IPS DF 6.9 (cell line): ENCODE results near the gene CMPK2.

Experiments
- DNase-seq: peaks from one replicate; pipeline ENCODE4 v3.0.0-alpha.2; 2013; ENCODE audit warnings: low read depth, low spot score
- H3K27ac ChIP-seq: one replicate; pipeline ENCODE4 v1.5.1; 2013; ENCODE audit warnings: low read length, control low read depth
- H3K27me3 ChIP-seq: 2 replicates; pipeline ENCODE4 v1.6.1; 2013; ENCODE audit warnings: mild to moderate bottlenecking, low read length; ENCODE audit not compliant: control insufficient read depth, insufficient read depth
- H3K36me3 ChIP-seq: 2 replicates; pipeline ENCODE4 v1.6.1; 2013; ENCODE audit warnings: low read length; ENCODE audit not compliant: control insufficient read depth, insufficient read depth
- H3K4me1 ChIP-seq: 2 replicates; pipeline ENCODE4 v1.6.1; 2013; ENCODE audit warnings: low read length; ENCODE audit not compliant: control insufficient read depth, insufficient read depth
- H3K4me3 ChIP-seq: 2 replicates; pipeline ENCODE4 v1.5.1; 2013; ENCODE audit warnings: mild to moderate bottlenecking, low read length
- H3K9me3 ChIP-seq: 2 replicates; pipeline ENCODE4 v1.6.1; 2013; ENCODE audit warnings: low read length, inconsistent platforms; ENCODE audit not compliant: control insufficient read depth, insufficient read depth
- WGBS: extraction: QIAGEN DNeasy Blood & Tissue Kit; methylation state at CpG from one replicate; pipeline ENCODE4 v1.1.7; 2013; ENCODE audit warnings: mixed read lengths, missing lambda C conversion rate; ENCODE audit not compliant: insufficient read length, insufficient coverage; 5-methylcytosine and 5-hydroxymethylcytosine counted together

Gene CMPK2

DNA sequence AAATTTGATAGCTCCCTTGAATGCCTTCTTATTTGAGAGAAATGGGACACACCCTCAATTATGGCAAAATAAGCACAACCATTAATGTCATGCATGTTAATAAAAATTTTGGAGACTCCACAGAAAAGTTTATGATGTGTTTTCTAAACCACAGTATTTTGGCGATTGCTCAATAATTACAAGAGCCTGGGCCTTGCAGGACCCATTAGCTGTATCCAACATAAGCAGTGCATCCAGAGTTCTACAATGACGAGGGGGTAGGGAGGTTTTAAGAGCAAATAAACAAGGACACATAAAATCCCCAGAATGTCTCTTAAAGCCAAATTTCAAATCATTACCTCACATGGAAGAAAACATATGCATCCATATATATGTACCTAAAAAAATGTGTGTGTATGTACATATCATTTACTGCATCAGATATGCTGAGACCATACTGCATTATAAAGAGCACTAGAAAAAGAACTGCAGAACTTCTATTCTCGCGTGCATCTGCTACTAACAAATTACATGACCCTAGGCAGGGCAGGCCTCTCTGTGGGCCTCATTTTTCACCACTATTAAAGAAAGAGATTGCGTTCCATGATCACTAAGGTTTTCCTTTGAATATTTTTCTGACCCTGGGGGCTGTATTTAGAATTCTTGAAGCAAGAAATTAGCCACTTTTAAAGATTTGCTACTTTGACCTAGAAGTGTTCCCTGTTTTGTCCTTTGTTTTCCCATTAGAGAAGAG, 38.0 kb downstream of the CMPK2 start:
- no peak for DNase-seq
- WGBS, result no CpG with 5 or more reads among the region's 5 CpGs
- Histone ChIP-seq H3K27ac (no peak overlapping the region), H3K4me3 (no peak overlapping the region), H3K9me3 (no peaks in the 10 kb centered on the region), H3K4me1 (no peaks in the 10 kb centered on the region), H3K36me3 (no peaks in the 10 kb centered on the region), H3K27me3 (no peaks in the 10 kb centered on the region)

- H3K4me3 ChIP-seq, result no peak overlapping the region
- H3K27me3 ChIP-seq, result no peaks in the 10 kb centered on the region
- no CpG with 5 or more reads among the region's 4 CpGs for WGBS
- no peaks in the 10 kb centered on the region for H3K36me3 ChIP-seq
- no peak overlapping the region for H3K27ac ChIP-seq
- no peaks in the 10 kb centered on the region for H3K4me1 ChIP-seq
- no peaks in the 10 kb centered on the region for H3K9me3 ChIP-seq
- DNase-seq, result no peak
These were observed 39.4 kb downstream of the CMPK2 start for GRCh38 chr2:6826081-6826913.

DNA sequence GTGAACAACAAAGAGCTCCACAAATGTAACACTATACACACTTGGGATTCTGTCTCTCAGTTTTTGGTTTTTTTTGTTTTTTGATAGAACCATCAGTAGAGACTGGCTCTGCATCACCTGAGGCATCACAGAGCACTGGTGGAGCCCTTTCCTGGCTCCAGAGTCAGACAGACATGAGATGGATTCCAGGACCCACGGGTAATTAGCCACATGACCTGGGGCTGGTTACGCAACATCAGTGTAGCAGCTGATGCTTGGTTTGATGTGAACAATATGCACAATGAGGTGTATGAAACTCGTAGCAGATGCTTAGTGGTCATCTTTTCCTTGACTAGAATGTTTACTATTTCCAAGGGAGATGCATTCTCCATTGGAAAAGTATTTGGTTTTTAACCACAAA, 40.7 kb downstream of the CMPK2 start:
- no peak for DNase-seq
- H3K27ac ChIP-seq, result no peak overlapping the region
- no CpG with 5 or more reads among the region's 3 CpGs for WGBS
- no peak overlapping the region for H3K4me3 ChIP-seq
- no peaks in the 10 kb centered on the region for H3K27me3 ChIP-seq
- H3K4me1 ChIP-seq, result no peaks in the 10 kb centered on the region
- H3K36me3 ChIP-seq, result no peaks in the 10 kb centered on the region
- H3K9me3 ChIP-seq, result no peaks in the 10 kb centered on the region

- H3K4me1 ChIP-seq, result no peaks in the 10 kb centered on the region
- no peaks in the 10 kb centered on the region for H3K27me3 ChIP-seq
- H3K27ac ChIP-seq, result no peak overlapping the region
- WGBS, result no CpG with 5 or more reads among the region's 5 CpGs
- DNase-seq, result no peak
- H3K9me3 ChIP-seq, result no peaks in the 10 kb centered on the region
- H3K4me3 ChIP-seq, result no peak overlapping the region
- H3K36me3 ChIP-seq, result no peaks in the 10 kb centered on the region
These were observed 42.6 kb downstream of the CMPK2 start for GRCh38 chr2:6823111-6823510.

- H3K27ac ChIP-seq, result no peak overlapping the region
- DNase-seq, result no peak
- H3K4me3 ChIP-seq, result no peak overlapping the region
- WGBS, result no CpG with 5 or more reads among the region's 3 CpGs
- H3K9me3 ChIP-seq, result no peaks in the 10 kb centered on the region
- H3K4me1 ChIP-seq, result no peaks in the 10 kb centered on the region
- no peaks in the 10 kb centered on the region for H3K36me3 ChIP-seq
- no peaks in the 10 kb centered on the region for H3K27me3 ChIP-seq
These were observed 43.3 kb downstream of the CMPK2 start for GRCh38 chr2:6822406-6822805.

- no peaks in the 10 kb centered on the region for H3K9me3 ChIP-seq
- no CpG with 5 or more reads among the region's 21 CpGs for WGBS
- H3K4me1 ChIP-seq, result no peaks in the 10 kb centered on the region
- H3K4me3 ChIP-seq, result no peak overlapping the region
- no peak overlapping the region for H3K27ac ChIP-seq
- no peaks in the 10 kb centered on the region for H3K27me3 ChIP-seq
- no peak for DNase-seq
- H3K36me3 ChIP-seq, result no peaks in the 10 kb centered on the region
These were observed 44.7 kb downstream of the CMPK2 start for GRCh38 chr2:6820903-6821584.

GRCh38 chr2:6820236-6820635, 45.5 kb downstream of the CMPK2 start:
- DNase-seq, result no peak
- Histone ChIP-seq H3K4me1 (no peaks in the 10 kb centered on the region), H3K27ac (no peak overlapping the region), H3K4me3 (no peak overlapping the region), H3K27me3 (no peaks in the 10 kb centered on the region), H3K9me3 (no peaks in the 10 kb centered on the region), H3K36me3 (no peaks in the 10 kb centered on the region)
- no CpG with 5 or more reads among the region's 5 CpGs for WGBS

GRCh38 chr2:6819668-6820067, 46.0 kb downstream of the CMPK2 start:
- no peak overlapping the region for H3K4me3 ChIP-seq
- H3K4me1 ChIP-seq, result no peaks in the 10 kb centered on the region
- no peaks in the 10 kb centered on the region for H3K27me3 ChIP-seq
- H3K9me3 ChIP-seq, result no peaks in the 10 kb centered on the region
- no peaks in the 10 kb centered on the region for H3K36me3 ChIP-seq
- no peak overlapping the region for H3K27ac ChIP-seq
- no peak for DNase-seq
- 100% methylated on average over 2 of the region's 3 CpGs for WGBS

DNA sequence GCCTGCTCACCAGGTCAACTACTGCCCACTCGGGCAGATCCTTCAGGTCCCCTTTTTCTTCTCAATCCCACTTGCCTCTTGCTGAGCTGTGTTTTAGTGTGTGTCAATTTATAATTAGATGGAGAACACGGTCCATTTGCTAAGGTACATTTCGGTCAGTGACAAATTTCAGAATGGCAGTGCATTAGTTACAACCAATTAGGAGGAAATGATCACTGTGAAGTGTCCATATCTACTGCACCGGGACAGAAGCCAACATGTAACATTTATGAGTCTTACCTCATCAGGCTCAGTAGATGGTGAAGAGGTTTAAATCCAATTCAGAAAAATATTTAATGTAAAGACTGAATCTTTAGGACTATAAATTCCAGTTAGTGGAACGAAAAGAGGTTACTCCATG, 47.7 kb downstream of the CMPK2 start:
- H3K27ac ChIP-seq, result no peak overlapping the region
- no CpG with 5 or more reads among the region's 5 CpGs for WGBS

DNA sequence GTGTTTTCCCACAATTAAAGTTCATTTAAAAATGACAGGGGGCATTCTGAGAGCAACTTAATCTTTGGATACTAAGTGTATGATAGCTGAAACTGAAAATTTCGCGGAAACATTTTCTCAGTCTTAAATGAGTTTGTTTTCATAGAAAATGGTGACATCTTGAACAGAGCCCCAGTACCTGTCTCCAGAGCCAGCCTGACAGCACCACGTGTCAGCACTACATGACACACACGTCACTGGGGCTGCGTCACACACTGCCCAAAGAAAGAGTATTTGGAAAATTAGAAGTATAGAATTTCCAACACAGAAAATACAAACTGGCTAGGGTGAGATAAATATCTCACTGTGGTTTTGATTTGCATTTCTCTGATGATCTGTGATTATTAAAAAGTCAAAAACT, 50.8 kb downstream of the CMPK2 start:
- Histone ChIP-seq H3K27ac (no peak overlapping the region), H3K4me3 (no peak overlapping the region), H3K9me3 (no peaks in the 10 kb centered on the region), H3K27me3 (no peaks in the 10 kb centered on the region), H3K4me1 (0 out of 2 replicates have a peak, but pooled peaks cover 3% of the 10 kb centered on the region), H3K36me3 (no peaks in the 10 kb centered on the region)
- DNase-seq, result no peak
- no CpG with 5 or more reads among the region's 5 CpGs for WGBS

More for the DNA sequence above, 47.7 kb downstream of the CMPK2 start:
- Histone ChIP-seq H3K4me1 (0 out of 2 replicates have a peak, but pooled peaks cover 3% of the 10 kb centered on the region), H3K36me3 (no peaks in the 10 kb centered on the region), H3K27me3 (no peaks in the 10 kb centered on the region), H3K9me3 (no peaks in the 10 kb centered on the region), H3K4me3 (no peak overlapping the region)
- no peak for DNase-seq
